Type B pancreatic cell (in vitro differentiated cells): ENCODE data around the gene JADE1. TPM values are rescaled to one million over a fixed set of nuclear protein-coding genes. Genes with fewer than 3 reads are reported as not detected.
A peak's percentile ranks its signal among the peaks of the same experiment; 100 is the strongest.

ENCODE experiments used
- DNase-seq: peaks from one replicate; pipeline ENCODE4 v3.0.0; 2021; ENCODE audit warnings: mixed read lengths; ENCODE audit not compliant: unreplicated experiment; ENCODE audit errors: extremely low spot score
- H3K27ac Mint-ChIP-seq: 2 replicates; pipeline ENCODE4 v1.8.0; 2021; ENCODE audit warnings: mild to moderate bottlenecking, mixed read lengths
- H3K27me3 Mint-ChIP-seq: 2 replicates; pipeline ENCODE4 v1.8.0; 2021; ENCODE audit warnings: mixed read lengths
- H3K36me3 Mint-ChIP-seq: 2 replicates; pipeline ENCODE4 v1.8.0; 2021; ENCODE audit warnings: mixed read lengths
- H3K4me1 Mint-ChIP-seq: one replicate; pipeline ENCODE4 v1.8.0; 2021; ENCODE audit warnings: mixed read lengths; ENCODE audit not compliant: unreplicated experiment
- H3K4me3 Mint-ChIP-seq: 2 replicates; pipeline ENCODE4 v1.8.0; 2021; ENCODE audit warnings: mild to moderate bottlenecking, mixed read lengths
- H3K9me3 Mint-ChIP-seq: 2 replicates; pipeline ENCODE4 v1.8.0; 2021; ENCODE audit warnings: mixed read lengths
- CTCF ChIP-seq: fragments of 200-600 bp; sonication (generic); conservative IDR thresholded peaks from 2 replicates; pipeline ENCODE4 v1.5.0; 2021; ENCODE audit warnings: antibody characterized with exemption, mild to moderate bottlenecking
- total RNA-seq: library from RNA; stranded (reverse); gene quantifications from 2 replicates; pipeline ENCODE4 v1.2.1, GENCODE V29; 2021; ENCODE audit warnings: low replicate concordance

JADE1 gene
- total RNA-seq, 1 donor from 2014 or later: 27.0 TPM

GRCh38 chr4:128820671-128821070 lies 11.2 kb downstream of the JADE1 start:
- Mint-ChIP-seq H3K36me3 (peaks cover 19% of the 10 kb centered on the region), H3K9me3 (peaks cover 9% of the 10 kb centered on the region), H3K27me3 (no peaks in the 10 kb centered on the region), H3K4me3 (no peak overlapping the region), H3K4me1 (peaks cover 26% of the 10 kb centered on the region), H3K27ac (peak overlapping the region; percentile 55)
- no peak for TF ChIP-seq CTCF
- DNase-seq: no peak

GRCh38 chr4:128821151-128821550 lies 11.7 kb downstream of the JADE1 start:
- H3K36me3 Mint-ChIP-seq: peaks cover 18% of the 10 kb centered on the region
- no peak for TF ChIP-seq CTCF
- H3K27ac Mint-ChIP-seq: peak overlapping the region; percentile 55
- no peak for DNase-seq
- peaks cover 31% of the 10 kb centered on the region for H3K4me1 Mint-ChIP-seq
- no peaks in the 10 kb centered on the region for H3K27me3 Mint-ChIP-seq
- peaks cover 9% of the 10 kb centered on the region for H3K9me3 Mint-ChIP-seq
- H3K4me3 Mint-ChIP-seq: no peak overlapping the region

- DNase-seq: no peak
- Mint-ChIP-seq H3K4me1 (peaks cover 46% of the 10 kb centered on the region), H3K9me3 (peaks cover 9% of the 10 kb centered on the region), H3K27me3 (no peaks in the 10 kb centered on the region), H3K36me3 (peaks cover 13% of the 10 kb centered on the region), H3K27ac (peak overlapping the region; percentile 88), H3K4me3 (no peak overlapping the region)
- TF ChIP-seq CTCF: no peak
Measured at GRCh38 chr4:128823025-128823661, 13.6 kb downstream of the JADE1 start.

- Mint-ChIP-seq H3K4me3 (peak overlapping the region; percentile 59), H3K4me1 (peaks cover 40% of the 10 kb centered on the region), H3K27me3 (no peaks in the 10 kb centered on the region), H3K36me3 (peaks cover 10% of the 10 kb centered on the region), H3K9me3 (peaks cover 9% of the 10 kb centered on the region), H3K27ac (peak overlapping the region; percentile 99)
- peak; percentile 64 for DNase-seq
- no peak for TF ChIP-seq CTCF
Measured at GRCh38 chr4:128825226-128825625, 15.7 kb downstream of the JADE1 start.

- peaks cover 48% of the 10 kb centered on the region for H3K4me1 Mint-ChIP-seq
- no peak for TF ChIP-seq CTCF
- peaks cover 9% of the 10 kb centered on the region for H3K9me3 Mint-ChIP-seq
- no peak overlapping the region for H3K4me3 Mint-ChIP-seq
- peak overlapping the region; percentile 99 for H3K27ac Mint-ChIP-seq
- peaks cover 13% of the 10 kb centered on the region for H3K36me3 Mint-ChIP-seq
- H3K27me3 Mint-ChIP-seq: no peaks in the 10 kb centered on the region
- no peak for DNase-seq
Measured at GRCh38 chr4:128827296-128827695, 17.8 kb downstream of the JADE1 start.
